HEK293 (cell line): ENCODE measurements around the gene FMNL3.
A peak's percentile ranks its signal among the peaks of the same experiment; 100 is the strongest.

ENCODE experiments used
- ELK4 ChIP-seq: IDR thresholded peaks from 2 replicates; pipeline ENCODE4 v1.6.1; 2011; ENCODE audit warnings: mild to moderate bottlenecking, low read depth, low read length, borderline replicate concordance
- HOXA7 ChIP-seq: sonication (generic); formaldehyde crosslinking; IDR thresholded peaks from 2 replicates; pipeline ENCODE4 v1.8.1; 2022; ENCODE audit warnings: missing genetic modification reagents, borderline replicate concordance
- IKZF3 ChIP-seq: fragments of 450-650 bp; IDR thresholded peaks from 2 replicates; pipeline ENCODE4 v1.5.0; 2018; ENCODE audit warnings: missing biosample characterization, mild to moderate bottlenecking, missing genetic modification characterization, moderate library complexity
- KLF8 ChIP-seq: fragments of 450-650 bp; formaldehyde crosslinking; IDR thresholded peaks from 2 replicates; pipeline ENCODE4 v1.5.1; 2016; ENCODE audit warnings: missing biosample characterization, missing genetic modification characterization
- MZF1 ChIP-seq: fragments of 450-650 bp; formaldehyde crosslinking; IDR thresholded peaks from 2 replicates; pipeline ENCODE4 v1.5.1; 2017; ENCODE audit warnings: missing biosample characterization, missing genetic modification characterization, borderline replicate concordance
- PRDM1 ChIP-seq: fragments of 450-650 bp; formaldehyde crosslinking; IDR thresholded peaks from 2 replicates; pipeline ENCODE4; 2016; ENCODE audit warnings: missing biosample characterization, missing genetic modification characterization
- PRDM10 ChIP-seq: fragments of 450-650 bp; formaldehyde crosslinking; IDR thresholded peaks from 2 replicates; pipeline ENCODE4 v1.5.1; 2016; ENCODE audit warnings: missing biosample characterization, missing genetic modification characterization
- SP2 ChIP-seq: fragments of 450-650 bp; formaldehyde crosslinking; IDR thresholded peaks from 2 replicates; pipeline ENCODE4 v1.5.1; 2016; ENCODE audit warnings: missing biosample characterization, missing genetic modification characterization
- TRIM28 ChIP-seq: IDR thresholded peaks from 2 replicates; pipeline ENCODE4 v1.6.1; 2011; ENCODE audit warnings: low read length, control low read depth, borderline replicate concordance
- ZBTB17 ChIP-seq: fragments of 450-650 bp; formaldehyde crosslinking; IDR thresholded peaks from 2 replicates; pipeline ENCODE4 v1.5.1; 2016; ENCODE audit warnings: missing biosample characterization, missing genetic modification characterization
- ZBTB21 ChIP-seq: fragments of 450-650 bp; formaldehyde crosslinking; IDR thresholded peaks from 2 replicates; pipeline ENCODE4 v1.5.1; 2017; ENCODE audit warnings: missing biosample characterization, missing genetic modification characterization
- ZBTB48 ChIP-seq: fragments of 450-650 bp; formaldehyde crosslinking; IDR thresholded peaks from 2 replicates; pipeline ENCODE4 v1.5.1; 2016; ENCODE audit warnings: missing biosample characterization, missing genetic modification characterization
- ZNF114 ChIP-seq: fragments of 450-650 bp; formaldehyde crosslinking; IDR thresholded peaks from 2 replicates; pipeline ENCODE4 v1.5.0; 2017; ENCODE audit warnings: missing biosample characterization, missing genetic modification characterization
- ZNF132 ChIP-seq: fragments of 450-650 bp; formaldehyde crosslinking; IDR thresholded peaks from 2 replicates; pipeline ENCODE4 v1.5.1; 2017; ENCODE audit warnings: missing biosample characterization, missing genetic modification characterization, borderline replicate concordance
- ZNF146 ChIP-seq: fragments of 450-650 bp; formaldehyde crosslinking; IDR thresholded peaks from 2 replicates; pipeline ENCODE4 v1.5.1; 2016; ENCODE audit warnings: missing biosample characterization, missing genetic modification characterization
- ZNF214 ChIP-seq: fragments of 450-650 bp; formaldehyde crosslinking; IDR thresholded peaks from 2 replicates; pipeline ENCODE4 v1.5.1; 2017; ENCODE audit warnings: missing biosample characterization, mild to moderate bottlenecking, missing genetic modification characterization, borderline replicate concordance
- ZNF221 ChIP-seq: fragments of 450-650 bp; formaldehyde crosslinking; IDR thresholded peaks from 2 replicates; pipeline ENCODE4 v1.5.1; 2017; ENCODE audit warnings: missing biosample characterization, missing genetic modification characterization, borderline replicate concordance
- ZNF280C ChIP-seq: fragments of 450-650 bp; formaldehyde crosslinking; IDR thresholded peaks from 2 replicates; pipeline ENCODE4 v1.5.1; 2016; ENCODE audit warnings: missing biosample characterization, missing genetic modification characterization
- ZNF335 ChIP-seq: fragments of 450-650 bp; formaldehyde crosslinking; conservative IDR thresholded peaks from 2 replicates; pipeline ENCODE4 v1.5.1; 2016; ENCODE audit warnings: missing biosample characterization, missing genetic modification characterization
- ZNF350 ChIP-seq: fragments of 450-650 bp; formaldehyde crosslinking; IDR thresholded peaks from 2 replicates; pipeline ENCODE4 v1.5.0; 2017; ENCODE audit warnings: missing biosample characterization, mild to moderate bottlenecking, missing genetic modification characterization
- ZNF48 ChIP-seq: fragments of 450-650 bp; formaldehyde crosslinking; IDR thresholded peaks from 2 replicates; pipeline ENCODE4 v1.5.1; 2016; ENCODE audit warnings: missing biosample characterization, missing genetic modification characterization
- ZNF518A ChIP-seq: fragments of 450-650 bp; formaldehyde crosslinking; conservative IDR thresholded peaks from 2 replicates; pipeline ENCODE4 v1.5.1; 2016; ENCODE audit warnings: low read depth, missing biosample characterization, missing genetic modification characterization
- ZNF548 ChIP-seq: fragments of 450-650 bp; formaldehyde crosslinking; IDR thresholded peaks from 2 replicates; pipeline ENCODE4 v1.5.1; 2016; ENCODE audit warnings: missing biosample characterization, missing genetic modification characterization
- ZNF558 ChIP-seq: fragments of 450-650 bp; formaldehyde crosslinking; IDR thresholded peaks from 2 replicates; pipeline ENCODE4 v1.5.1; 2016; ENCODE audit warnings: missing biosample characterization, missing genetic modification characterization
- ZNF596 ChIP-seq: fragments of 450-650 bp; IDR thresholded peaks from 2 replicates; pipeline ENCODE4 v1.5.0; 2018; ENCODE audit warnings: missing biosample characterization, mild to moderate bottlenecking, missing genetic modification characterization, moderate library complexity
- ZNF623 ChIP-seq: fragments of 450-650 bp; formaldehyde crosslinking; IDR thresholded peaks from 2 replicates; pipeline ENCODE4 v1.5.1; 2016; ENCODE audit warnings: missing biosample characterization, missing genetic modification characterization
- ZNF654 ChIP-seq: fragments of 450-650 bp; formaldehyde crosslinking; IDR thresholded peaks from 2 replicates; pipeline ENCODE4 v1.5.1; 2016; ENCODE audit warnings: low read depth, missing biosample characterization, missing genetic modification characterization
- ZNF768 ChIP-seq: fragments of 450-650 bp; formaldehyde crosslinking; IDR thresholded peaks from 2 replicates; pipeline ENCODE4 v1.5.1; 2018; ENCODE audit warnings: missing biosample characterization, mild to moderate bottlenecking, missing genetic modification characterization
- ZNF777 ChIP-seq: fragments of 450-650 bp; formaldehyde crosslinking; IDR thresholded peaks from 2 replicates; pipeline ENCODE4 v1.5.1; 2017; ENCODE audit warnings: missing biosample characterization, missing genetic modification characterization, borderline replicate concordance

The FMNL3 gene

GRCh38 chr12:49662998-49663843, 44.0 kb downstream of the FMNL3 start (continued):
- TF ChIP-seq ZNF518A (tag by site-specific recombination) (0 out of 2 replicates have a peak, but pooled peaks have one; percentile 37), ZNF768 (tag by site-specific recombination) (no peak), PRDM10 (tag by site-specific recombination) (no peak), ZNF548 (tag by site-specific recombination) (no peak), MZF1 (tag by site-specific recombination) (no peak), ZNF221 (tag by site-specific recombination) (no peak), ZNF146 (no peak), ZNF558 (tag by site-specific recombination) (no peak), ZNF350 (no peak), ZNF777 (tag by site-specific recombination) (no peak), ZBTB48 (tag by site-specific recombination) (no peak), ELK4 (no peak), IKZF3 (tag by site-specific recombination) (no peak), ZNF596 (tag by site-specific recombination) (no peak), ZNF114 (tag by site-specific recombination) (no peak), ZNF335 (no peak), ZNF214 (tag by site-specific recombination) (no peak), TRIM28 (0 out of 2 replicates have a peak, but pooled peaks have one; percentile 70), HOXA7 (CRISPR knock-in tag) (no peak), ZNF280C (tag by site-specific recombination) (no peak), ZNF623 (tag by site-specific recombination) (no peak), ZNF48 (tag by site-specific recombination) (no peak), ZNF132 (tag by site-specific recombination) (no peak), KLF8 (tag by site-specific recombination) (no peak), ZBTB17 (tag by site-specific recombination) (no peak), SP2 (tag by site-specific recombination) (0 out of 2 replicates have a peak, but pooled peaks have one; percentile 16), ZBTB21 (tag by site-specific recombination) (0 out of 2 replicates have a peak, but pooled peaks have one; percentile 22), ZNF654 (no peak), PRDM1 (tag by site-specific recombination) (no peak)
